Peyer's patch (tissue), 4 donors: ENCODE results near the gene URB2.

ENCODE experiments used
- CTCF ChIP-seq, 6 experiments: fragments of 450-650 bp in 4 of 6; fragments of 200-600 bp in 2 of 6; sonication (generic) in 1 of 6; IDR thresholded peaks; one replicate each; pipeline ENCODE4 v1.5.1; 2017 to 2019; ENCODE audit warnings: antibody characterized with exemption in 6 of 6, mild to moderate bottlenecking in 3 of 6, moderate library complexity in 1 of 6
- POLR2A ChIP-seq, 2 donors: fragments of 450-650 bp; IDR thresholded peaks; one replicate each; pipeline ENCODE4 v1.5.1; 2017; ENCODE audit warnings: antibody characterized with exemption in 2 of 2, mild to moderate bottlenecking in 2 of 2, moderate library complexity in 2 of 2

GRCh38 chr1:229637746-229638145, 11.7 kb downstream of the URB2 start:
- TF ChIP-seq CTCF (IDR thresholded peaks at IDR 0.05) (no peak), POLR2A (IDR thresholded peaks at IDR 0.05) (no peak)
